Stimulated activated naive CD4-positive, alpha-beta T cell treated with Interleukin-2 at 50 U/mL for 16 hours (primary cell): ENCODE data around the gene DNM1.
"Not testable (repeated sequence)": the region's sequence is repeated elsewhere in the genome, so short reads cannot be mapped to it uniquely, and the experiment has no call there.

Experiments used
- DNase-seq: peaks from one replicate; lab custom pipeline; 2025; lab: John Stamatoyannopoulos, UW

The DNM1 gene

GRCh38 chr9:128276574-128277270, 73.5 kb downstream of the DNM1 start:
- DNase-seq, result no peak

- not testable (repeated sequence) for DNase-seq
Observed at GRCh38 chr9:128279088-128280073, 76.2 kb downstream of the DNM1 start.

DNA sequence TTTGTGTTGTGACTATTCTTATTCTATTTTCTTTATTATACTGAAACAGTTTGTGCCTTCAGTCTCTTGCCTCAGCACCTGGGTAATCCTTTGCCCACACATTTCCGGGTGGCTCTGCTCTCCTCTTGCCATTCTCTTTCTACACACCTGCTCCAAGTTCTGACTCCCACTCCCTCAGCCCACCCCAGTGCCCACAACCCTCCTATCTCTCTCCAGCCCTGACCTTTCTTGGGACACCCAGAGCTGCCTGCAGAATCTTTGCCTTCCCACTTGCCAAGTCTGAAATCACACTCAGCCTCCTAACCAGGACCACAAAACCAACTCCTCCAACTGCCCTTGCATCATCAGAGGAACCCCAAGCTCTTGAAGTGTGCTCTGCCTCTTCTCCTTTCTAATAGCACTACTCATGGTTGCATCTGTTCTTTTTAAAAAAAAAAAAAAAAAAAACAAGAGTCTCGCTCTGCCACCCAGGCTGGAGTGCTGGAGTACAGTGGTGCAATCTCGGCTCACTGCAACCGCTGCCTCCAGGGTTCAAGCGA, 77.0 kb downstream of the DNM1 start:
- no peak for DNase-seq

DNA sequence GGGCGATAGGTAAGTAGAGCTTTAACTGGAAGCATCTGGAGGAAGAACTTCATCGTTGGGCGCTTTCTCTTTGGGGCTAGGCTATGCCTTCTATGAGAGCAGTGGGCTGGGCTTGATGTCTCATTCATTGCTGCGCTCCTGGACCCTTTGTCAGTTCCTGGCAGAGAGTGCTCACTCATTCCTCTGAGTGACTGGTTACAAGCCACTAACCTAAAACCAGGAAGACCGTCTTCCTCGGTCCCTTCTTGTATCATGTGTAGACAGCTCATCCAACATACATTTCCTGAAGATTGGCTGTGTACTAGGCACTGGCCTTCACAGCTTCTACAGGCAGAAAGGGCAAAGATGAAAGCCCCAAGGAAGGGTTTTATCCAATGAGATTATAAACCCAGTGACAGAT, 79.3 kb downstream of the DNM1 start:
- DNase-seq, result no peak

DNA sequence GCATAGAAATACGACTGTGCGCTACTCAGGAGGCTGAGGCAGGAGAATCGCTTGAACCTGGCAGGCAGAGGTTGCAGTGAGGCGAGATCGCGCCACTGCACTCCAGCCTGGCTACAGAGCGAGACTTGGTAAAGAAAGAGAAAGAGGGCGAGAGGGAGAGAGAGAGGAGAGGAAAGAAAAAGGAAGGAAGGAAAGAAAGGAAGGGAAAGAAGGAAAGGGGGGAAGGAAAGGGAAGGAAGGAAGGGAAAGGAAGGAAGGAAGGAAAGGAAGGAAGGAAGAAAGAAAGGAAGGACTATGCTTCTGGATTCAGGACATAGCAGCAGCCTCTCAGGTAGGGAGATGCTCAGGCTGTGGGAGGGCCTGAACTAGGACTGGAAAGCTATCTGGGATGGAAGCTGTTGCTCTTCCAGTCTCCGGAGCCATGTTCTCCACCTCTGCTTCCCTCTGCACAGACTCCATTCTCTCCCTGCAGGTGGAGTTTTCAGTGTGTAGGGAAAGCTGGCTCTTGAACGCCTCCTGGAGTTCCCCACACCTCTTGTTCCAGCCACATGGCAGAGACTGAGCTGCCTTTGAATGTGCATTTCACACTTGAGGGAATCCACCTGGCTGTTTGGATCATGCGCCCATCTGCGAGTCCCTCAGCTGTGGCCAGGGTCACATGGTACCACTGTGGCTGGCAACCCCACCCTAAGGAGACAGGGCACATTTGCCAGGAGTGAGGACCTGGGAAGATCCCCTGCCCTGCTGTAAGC, 82.0 kb downstream of the DNM1 start:
- no peak for DNase-seq

DNA sequence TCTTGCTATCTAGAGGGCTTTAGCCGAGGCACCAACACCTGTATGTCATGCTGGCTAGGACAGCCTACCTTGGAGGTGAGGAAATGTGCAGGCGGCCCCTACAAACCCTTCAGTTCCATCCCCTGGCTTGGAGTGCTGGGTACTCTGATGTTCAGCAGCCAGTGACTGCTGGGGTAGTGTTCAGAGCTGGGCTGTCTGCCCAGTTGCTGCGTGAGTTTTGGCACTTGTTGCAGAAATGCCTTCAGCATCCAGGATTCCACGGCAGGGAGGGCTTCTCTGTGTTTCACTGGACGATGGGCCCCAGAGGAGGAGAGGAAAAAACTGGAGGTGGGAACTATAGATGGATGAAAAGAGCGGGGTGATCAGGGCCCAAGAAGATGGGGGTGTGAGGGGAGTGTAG, 83.3 kb downstream of the DNM1 start:
- no peak for DNase-seq

DNA sequence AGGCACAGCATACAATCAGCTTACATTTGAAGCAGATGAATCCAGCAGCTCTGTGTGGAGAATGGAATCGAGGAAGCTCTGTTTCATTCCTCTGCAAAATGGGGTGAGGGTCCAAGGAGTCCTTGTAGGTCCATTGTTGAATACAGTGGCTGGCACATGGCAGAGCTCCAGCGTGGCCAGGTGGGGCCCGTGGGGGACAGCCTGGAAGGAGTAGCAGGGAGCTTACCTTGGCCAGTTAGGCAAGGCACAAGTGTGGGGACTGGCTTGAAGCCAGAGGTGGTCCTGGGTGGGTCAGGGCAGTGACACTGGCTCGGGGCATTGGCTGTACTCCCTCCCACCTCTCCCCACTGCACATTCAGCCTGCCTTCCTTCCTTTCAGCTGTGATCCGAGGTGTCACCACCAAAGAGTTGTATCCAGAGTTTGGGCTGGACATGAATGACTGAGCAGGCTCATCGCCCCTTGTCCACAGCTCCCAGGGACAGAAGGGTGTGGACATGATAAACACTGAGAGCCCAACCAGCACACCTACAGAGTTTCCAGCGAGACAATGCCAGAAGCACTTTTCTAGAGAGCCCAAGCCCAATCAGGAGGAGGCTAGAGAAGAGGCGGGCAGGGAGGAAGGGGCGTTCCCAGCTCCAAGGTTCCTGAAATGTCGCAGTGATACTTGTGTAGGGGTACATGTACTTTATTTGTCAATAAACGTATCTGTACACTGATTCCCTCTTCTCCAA, 85.3 kb downstream of the DNM1 start:
- DNase-seq, result no peak

DNA sequence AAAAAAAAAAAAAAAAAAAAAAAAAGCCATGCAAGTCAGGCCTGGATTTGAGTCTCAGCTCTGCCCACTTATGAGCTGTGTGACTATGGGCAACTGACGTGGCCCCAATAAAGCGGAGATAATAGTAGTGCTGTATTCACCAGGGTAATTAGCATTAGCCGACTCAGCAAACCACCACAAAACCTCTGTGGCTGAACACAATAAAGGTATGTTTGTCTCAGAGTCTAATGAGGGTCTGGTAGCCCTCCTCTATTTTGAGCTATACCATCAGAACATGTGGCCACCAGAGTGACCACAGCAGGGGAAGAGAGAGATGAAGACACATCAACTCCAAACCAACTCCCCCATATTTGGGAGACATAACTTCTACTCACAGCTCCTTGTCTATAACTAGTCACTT, 88.8 kb downstream of the DNM1 start:
- no peak for DNase-seq

GRCh38 chr9:128293091-128293490, 89.9 kb downstream of the DNM1 start:
- DNase-seq, result no peak

DNA sequence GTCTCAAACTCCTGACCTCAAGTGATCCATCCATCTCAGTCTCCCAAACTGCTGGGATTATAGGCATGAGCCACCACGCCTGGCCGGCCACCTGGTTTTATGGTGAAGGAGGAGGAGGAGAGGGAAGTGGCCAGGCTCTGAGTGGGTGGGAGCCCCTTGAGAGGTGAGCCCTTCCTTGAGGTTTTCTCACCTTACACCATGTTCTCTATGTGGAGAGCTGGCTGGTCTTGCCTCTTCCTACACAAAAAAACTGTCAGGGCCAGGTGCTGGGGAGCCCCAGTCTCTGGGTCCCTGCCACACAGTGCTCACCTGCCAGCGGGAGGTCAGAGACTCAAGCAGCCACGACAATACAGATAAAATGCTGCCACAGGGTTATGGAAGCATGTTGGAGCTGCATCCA, 91.0 kb downstream of the DNM1 start:
- DNase-seq, result no peak

GRCh38 chr9:128296340-128297220, 93.4 kb downstream of the DNM1 start:
- no peak for DNase-seq

GRCh38 chr9:128297221-128297773, 94.1 kb downstream of the DNM1 start:
- DNase-seq, result no peak

- DNase-seq, result no peak
Observed at GRCh38 chr9:128298535-128299482, 95.6 kb downstream of the DNM1 start.

- DNase-seq, result no peak
Observed at GRCh38 chr9:128304136-128304970, 101.2 kb downstream of the DNM1 start.
